Measurements from ENCODE around the gene EXOC7. TPM values are rescaled to one million over a fixed set of nuclear protein-coding genes. Genes with fewer than 3 reads are reported as not detected.

EXOC7 gene
- total and polyA plus RNA-seq, 2 of the 8 experiments (the other 6 are each of a cell fraction or from before 2014, with no cell fraction given): 77.1 to 92.6 TPM

DNA sequence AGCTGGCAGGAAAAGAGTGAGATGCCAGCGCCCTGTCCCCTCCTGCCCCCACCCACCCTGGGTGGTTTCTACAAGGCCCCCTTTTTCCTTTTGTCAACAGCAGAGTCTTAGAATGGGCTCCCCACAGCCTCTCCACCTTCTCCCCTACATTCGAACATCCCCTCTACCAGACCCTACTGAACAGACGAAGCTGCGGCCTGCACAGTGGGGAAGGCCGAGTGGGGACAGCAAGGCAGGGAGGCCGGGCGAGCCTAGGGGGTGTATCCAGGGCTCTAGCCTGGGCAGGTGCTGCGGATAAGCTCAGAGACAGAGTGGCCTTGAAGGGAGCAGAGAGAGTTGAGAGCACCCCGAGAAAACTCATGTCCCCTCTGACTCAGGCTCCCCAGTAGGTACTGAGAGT is 17.2 kb downstream of the EXOC7 start:
- no peak overlapping the region for H3K23ac ChIP-seq (ENCODE audit: insufficient read length)
- H3K27me3 ChIP-seq (replicated peaks in 1 of 4; ENCODE audit: control insufficient read depth in 3 of 4, extremely low read depth in 1 of 4, insufficient read depth in 3 of 4, low read length in 3 of 4): no peaks in the 10 kb centered on the region
- H3K56ac ChIP-seq (replicated peaks; ENCODE audit: insufficient read length, low read depth, low read length): no peak overlapping the region
- FAIRE-seq (no peak), DNase-seq (ENCODE audit: low read depth in 1 of 2, low spot score in 2 of 2) (no peak)
- H3K23me2 ChIP-seq (ENCODE audit: low read depth, low read length): no peaks in the 10 kb centered on the region
- H2BK20ac ChIP-seq (ENCODE audit: low read length): no peak overlapping the region
- peaks cover 21 to 53% (median 51%) of the 10 kb centered on the region in 4 experiments for H3K36me3 ChIP-seq (ENCODE audit: control insufficient read depth in 2 of 4, insufficient read depth in 4 of 4, low read length in 3 of 4)
- H4K5ac ChIP-seq (ENCODE audit: insufficient read length, low read depth, low read length): no peak overlapping the region
- peaks cover 3 to 9% of the 10 kb centered on the region in 2 experiments for H4K20me1 ChIP-seq (replicated peaks in 1 of 2; ENCODE audit: control insufficient read depth in 1 of 2, insufficient read depth in 2 of 2, low read length in 2 of 2)
- H2AK5ac ChIP-seq (ENCODE audit: low read depth, low read length): no peak overlapping the region
- H3K79me1 ChIP-seq (ENCODE audit: low read depth, low read length): no peaks in the 10 kb centered on the region; the same call in 1 of the 2 replicates
- H3K4me3 ChIP-seq (ENCODE audit: extremely low read depth in 1 of 4, insufficient read depth in 2 of 4, low read depth in 3 of 4, low read length in 4 of 4): no peak overlapping the region
- no peak overlapping the region for H3K9ac ChIP-seq (replicated peaks in 1 of 4; ENCODE audit: extremely low read depth in 1 of 4, low read depth in 3 of 4, low read length in 3 of 4)
- no peak overlapping the region for H4K8ac ChIP-seq (ENCODE audit: extremely low read depth, insufficient read depth, low read length)
- no peak overlapping the region for H2AFZ ChIP-seq (ENCODE audit: low read length)
- WGBS, 2 experiments (ENCODE audit: extremely low coverage in 1 of 2, insufficient coverage in 1 of 2, insufficient read length in 1 of 2, insufficient replicate concordance in 2 of 2, low coverage in 1 of 2, low lambda C conversion rate in 2 of 2, missing lambda C conversion rate in 1 of 2): 88% methylated on average over 9 of the region's 9 CpGs; no CpG with 5 or more reads in 1 of the 2 experiments
- CTCF ChIA-PET (ENCODE audit: partially characterized antibody): interaction anchor here (0.6 to 3.5 kb wide), 8 partner anchors 10 to 95 kb away, joined by 3 to 14 read pairs (median 4); no protein-coding TSS in a partner anchor
- H3K18ac ChIP-seq (ENCODE audit: extremely low read depth, low read length): no peak overlapping the region
- no peak overlapping the region for H2BK12ac ChIP-seq (ENCODE audit: low read depth, low read length)
- no peak overlapping the region for H2BK120ac ChIP-seq (replicated peaks; ENCODE audit: low read depth, low read length)
- no peak overlapping the region for H3K14ac ChIP-seq (ENCODE audit: insufficient read length)
- H3K4ac ChIP-seq (replicated peaks; ENCODE audit: insufficient read length, low read depth, low read length): no peak overlapping the region
- no peak overlapping the region for H3K27ac ChIP-seq (ENCODE audit: low read depth, low read length)
- peaks cover 0 to 4% (median 0%) of the 10 kb centered on the region in 4 experiments; a peak in 4 of 7 replicates for H3K4me1 ChIP-seq (replicated peaks in 1 of 4; ENCODE audit: control insufficient read depth in 3 of 4, insufficient read depth in 4 of 4, low read length in 3 of 4)
- no peaks in the 10 kb centered on the region for H3K9me3 ChIP-seq (ENCODE audit: insufficient read depth in 2 of 2, low read depth in 1 of 2, low read length in 1 of 2)
- H3K4me2 ChIP-seq (ENCODE audit: insufficient read depth in 1 of 2, low read depth in 2 of 2, low read length in 2 of 2): no peak overlapping the region
- H4K91ac ChIP-seq (replicated peaks; ENCODE audit: insufficient read length, low read length): no peak overlapping the region
- no peak overlapping the region for H2BK15ac ChIP-seq (ENCODE audit: low read length)
- H2BK5ac ChIP-seq (ENCODE audit: low read depth, low read length): no peak overlapping the region
- no peaks in the 10 kb centered on the region for H3K79me2 ChIP-seq (ENCODE audit: control insufficient read depth in 1 of 2, insufficient read depth in 2 of 2, low read length in 2 of 2)
- TF ChIP-seq CBX5 (IDR thresholded peaks at IDR 0.05; ENCODE audit: low read depth, low read length): no peak
- no peak for TF ChIP-seq TAF1 (IDR thresholded peaks at IDR 0.05; ENCODE audit: low read depth, low read length)
- no peak for TF ChIP-seq SIN3A (conservative IDR thresholded peaks at IDR 0.05 in 1 of 2, IDR thresholded peaks at IDR 0.05 in 1 of 2; ENCODE audit: low read depth in 1 of 2, low read length in 2 of 2)
- no peak for TF ChIP-seq SP4 (IDR thresholded peaks at IDR 0.05; ENCODE audit: low read length)
- TF ChIP-seq YY1 (IDR thresholded peaks at IDR 0.05; ENCODE audit: low read depth, low read length): no peak
- TF ChIP-seq TBP (IDR thresholded peaks at IDR 0.05; ENCODE audit: low read depth, low read length): no peak
- POLR2A ChIA-PET (ENCODE audit: partially characterized antibody): interaction anchor here (0.7 to 2.6 kb wide), 3 partner anchors 9 to 57 kb away, joined by 3 to 10 read pairs (median 3); partner anchors contain the start of gene GALR2

All from H1 (cell line).